ENCODE results near the gene ZNF710.

The ZNF710 gene

DNA sequence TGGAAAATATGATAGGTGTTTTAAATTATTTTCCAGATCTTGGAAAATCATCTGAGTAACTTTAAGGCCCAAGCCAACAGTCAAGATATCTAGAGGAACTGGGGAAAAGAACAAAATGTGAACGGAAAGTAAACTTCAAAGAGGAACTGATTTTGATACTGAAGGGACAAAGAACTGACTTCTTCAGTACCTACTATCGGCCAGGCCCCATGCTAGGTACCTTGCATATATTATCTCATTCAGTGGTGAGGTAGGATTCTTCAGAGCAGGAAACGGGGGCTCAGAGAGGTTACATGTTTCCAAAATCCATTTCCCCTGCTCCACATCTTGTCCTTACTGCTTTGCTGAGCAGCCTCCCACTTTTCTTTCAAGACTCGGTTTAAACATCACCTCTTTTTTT is 9.8 kb upstream of the ZNF710 start:
- DNase-seq (ENCODE audit: low spot score), result no peak

DNA sequence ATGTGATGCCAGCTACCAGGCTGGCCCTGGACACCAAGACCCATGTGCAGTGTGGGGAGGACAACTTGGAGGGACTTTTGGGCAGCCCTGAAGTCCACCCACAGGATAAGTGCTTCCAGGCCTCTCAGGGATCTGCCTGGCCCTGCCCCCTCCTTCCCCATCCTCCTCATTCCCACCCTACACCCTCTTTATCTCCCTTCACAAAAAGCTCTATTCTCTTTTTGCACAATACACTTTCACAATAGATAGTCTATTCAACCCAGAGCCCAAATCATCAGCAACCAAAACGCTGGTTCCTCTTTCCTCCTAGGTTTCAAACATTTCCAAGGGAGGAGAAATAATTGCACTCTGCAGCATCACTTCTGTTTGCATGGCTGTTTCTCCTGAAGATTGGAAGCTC is 7.8 kb upstream of the ZNF710 start:
- DNase-seq (ENCODE audit: low spot score), result no peak

DNA sequence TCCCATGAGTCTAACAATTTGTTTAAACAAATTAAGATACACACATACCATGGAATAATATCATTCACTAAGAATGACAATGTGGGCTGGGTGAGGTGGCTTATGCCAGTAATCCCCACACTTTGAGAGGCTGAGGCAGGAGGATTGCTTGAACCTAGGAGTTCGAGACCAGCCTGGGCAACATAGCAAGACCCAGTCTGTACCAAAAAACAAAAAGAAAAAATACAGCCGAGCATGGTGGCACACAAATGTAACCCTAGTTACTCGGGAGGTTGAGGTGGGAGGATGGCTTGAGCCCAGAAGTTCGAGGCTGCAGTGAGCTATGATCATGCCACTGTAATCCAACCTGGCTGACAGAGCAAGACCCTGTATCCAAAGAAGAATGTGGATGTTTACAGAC is 4.0 kb upstream of the ZNF710 start:
- no peak for DNase-seq (ENCODE audit: low spot score)

DNA sequence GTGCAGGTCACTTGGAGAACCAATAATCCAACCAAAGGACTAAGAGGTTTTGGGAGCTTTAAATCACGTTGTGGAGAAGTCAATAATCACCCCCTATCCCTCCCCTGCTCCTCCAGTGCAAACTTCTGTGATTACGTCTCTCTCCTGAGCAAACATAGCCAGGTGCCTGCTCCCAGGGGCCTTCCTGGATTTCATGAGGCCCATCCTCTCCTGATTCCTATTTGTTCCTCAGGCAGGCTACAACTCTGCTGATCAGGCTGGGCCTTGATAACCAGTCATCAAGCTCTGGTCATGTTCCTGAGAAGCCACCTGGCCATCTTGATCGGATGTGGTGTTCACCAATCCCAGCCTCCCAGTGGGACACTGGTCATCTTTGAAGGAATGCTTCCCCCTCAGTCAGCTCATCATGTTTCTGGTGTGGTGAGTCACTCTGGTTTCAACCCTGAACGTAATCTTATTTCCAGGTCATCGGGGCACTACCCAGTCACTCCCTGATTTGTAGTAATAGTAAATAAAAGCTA is 2.9 kb upstream of the ZNF710 start:
- no peak for DNase-seq (ENCODE audit: low spot score)

DNA sequence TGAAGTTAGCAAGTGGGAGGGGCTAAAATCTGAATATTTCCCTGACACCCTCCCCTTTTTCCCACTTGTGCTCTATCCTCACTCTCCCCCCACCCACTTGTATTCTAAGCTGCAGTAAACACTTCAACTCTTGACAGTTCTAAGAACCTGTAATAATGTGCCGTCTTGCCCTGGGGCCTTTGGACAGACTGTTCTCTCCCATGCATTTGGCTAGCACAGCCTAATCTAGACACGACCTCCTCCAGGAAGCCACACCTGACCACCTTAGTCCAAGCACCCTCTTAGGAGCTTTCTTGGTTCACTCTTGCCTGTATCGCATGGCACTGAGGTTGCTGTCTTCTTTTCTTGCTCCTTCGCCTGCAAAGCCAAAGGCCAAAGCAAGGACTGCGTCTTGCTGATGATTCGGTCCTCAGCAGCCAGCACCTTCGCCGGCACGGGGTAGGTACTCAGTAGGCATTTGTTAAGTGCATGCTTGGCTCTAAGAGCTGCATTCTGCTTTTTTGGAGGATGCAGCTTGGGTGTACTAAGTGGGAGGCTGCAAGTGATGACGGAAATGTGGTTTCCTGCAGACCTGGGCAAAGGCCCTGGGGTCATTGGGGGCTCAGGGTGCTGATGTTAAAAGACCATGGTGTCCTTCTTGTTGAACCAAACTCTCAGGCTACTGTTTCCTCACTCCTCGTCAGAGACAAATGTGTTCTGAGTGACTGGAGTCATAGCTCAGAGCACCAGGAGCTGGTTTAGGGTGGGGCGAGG is 2.0 kb upstream of the ZNF710 start:
- no peak for DNase-seq (ENCODE audit: low spot score)

DNA sequence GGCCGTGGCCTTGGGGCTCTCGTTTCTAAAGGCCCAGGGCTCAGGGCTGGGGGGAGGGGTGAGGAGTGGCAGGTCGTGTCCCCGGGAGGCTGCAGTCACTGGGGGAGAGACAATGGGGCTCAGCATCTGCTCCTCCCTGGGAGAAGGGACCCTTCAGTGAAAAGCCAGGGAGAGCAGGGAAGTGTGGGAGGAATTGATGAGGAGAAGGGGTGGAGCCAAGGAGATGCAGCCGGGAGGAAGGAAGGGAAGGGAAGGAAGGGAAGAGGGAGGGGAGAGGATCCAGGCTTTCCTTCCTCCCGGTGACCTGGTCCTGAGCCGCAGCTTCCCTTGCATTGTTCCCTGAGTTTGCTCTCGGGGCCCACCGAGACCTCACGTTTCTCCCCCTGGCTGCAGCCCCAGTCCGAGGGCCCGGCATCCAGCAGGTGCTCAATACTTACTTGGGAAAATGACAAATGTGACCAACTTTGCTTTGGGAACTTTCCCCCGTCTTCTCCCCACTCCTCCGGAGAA is 1.4 kb upstream of the ZNF710 start:
- peak; percentile 22 for DNase-seq (ENCODE audit: low spot score)

DNA sequence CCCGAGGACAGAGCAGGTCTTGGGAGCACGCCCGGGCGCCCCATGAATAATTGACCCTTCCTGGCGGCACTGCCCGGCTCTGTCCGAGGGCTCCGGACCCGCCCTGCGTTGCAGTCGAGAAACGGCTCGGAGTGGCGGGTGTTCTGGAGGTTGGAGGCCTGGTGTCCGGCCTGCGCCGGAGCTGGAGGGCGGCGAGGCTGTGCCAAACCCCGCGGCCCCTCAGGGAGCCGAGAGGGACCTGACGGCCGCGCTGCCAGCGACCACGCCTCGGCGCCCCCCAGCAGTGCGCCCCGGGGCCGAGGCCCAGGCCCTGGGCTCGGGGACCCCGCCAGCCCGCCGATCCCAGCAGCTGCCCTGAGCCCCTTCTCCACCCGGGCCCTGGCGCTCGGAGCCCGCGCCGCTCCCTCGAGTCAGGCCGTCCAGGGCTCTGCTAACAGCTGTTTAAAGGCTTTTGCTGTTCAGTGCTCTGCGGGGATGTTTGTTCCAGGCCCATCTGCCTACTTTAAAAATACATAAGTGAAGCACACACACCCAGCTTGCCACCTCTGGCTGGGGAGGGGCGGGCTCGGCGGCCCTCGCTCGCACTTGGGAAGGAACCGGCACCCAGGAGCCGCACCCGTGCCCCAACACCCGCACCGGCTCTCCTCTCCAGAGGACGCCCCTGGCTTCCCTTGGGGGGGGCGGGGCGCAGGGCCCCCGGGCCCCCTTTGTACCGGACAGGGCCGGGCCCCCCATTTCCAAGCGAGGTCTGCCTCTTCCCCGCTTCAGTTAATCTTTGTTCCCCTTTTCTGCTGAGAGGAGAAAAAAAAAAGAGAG is 730 bp upstream of the ZNF710 start:
- no peak for DNase-seq (ENCODE audit: low spot score)

DNA sequence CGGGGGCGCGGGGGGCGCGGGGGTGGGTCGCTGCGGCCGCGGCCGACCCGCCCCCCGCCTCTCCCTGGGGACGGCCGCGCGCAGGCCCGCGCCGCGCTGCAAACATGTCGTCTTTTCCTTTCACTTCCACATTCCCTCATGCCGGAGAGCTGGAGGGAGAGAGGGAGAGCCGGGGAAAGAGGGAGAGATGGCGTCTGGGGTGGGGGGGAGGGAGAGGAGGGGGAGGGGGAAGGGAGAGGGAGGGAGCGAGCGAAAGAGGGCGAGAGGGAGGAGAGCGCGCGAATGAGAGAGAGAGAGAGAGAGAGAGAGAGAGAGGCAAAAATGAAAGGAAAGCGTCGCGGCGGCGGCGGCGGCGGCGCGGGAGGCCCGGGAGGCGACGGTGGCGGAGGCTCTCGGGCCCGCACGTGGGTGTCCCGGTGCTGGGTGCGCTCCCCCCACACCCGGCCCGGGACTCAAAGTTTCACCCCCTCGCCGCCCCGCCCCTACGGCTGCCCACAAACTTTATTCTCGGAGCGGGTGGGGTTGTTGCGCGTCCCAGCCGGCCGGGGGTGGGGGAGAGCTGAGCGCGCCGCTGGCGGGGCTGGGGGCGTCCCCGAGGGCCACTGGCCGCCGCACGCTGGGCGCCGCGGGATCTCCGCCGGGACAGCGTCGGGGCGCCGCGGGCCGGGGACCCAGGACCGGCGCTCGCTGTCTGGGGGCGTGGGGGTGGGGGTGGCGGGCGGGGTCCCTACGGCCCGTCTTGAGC is 731 bp downstream of the ZNF710 start:
- peak; percentile 29 for DNase-seq (ENCODE audit: low spot score)

DNA sequence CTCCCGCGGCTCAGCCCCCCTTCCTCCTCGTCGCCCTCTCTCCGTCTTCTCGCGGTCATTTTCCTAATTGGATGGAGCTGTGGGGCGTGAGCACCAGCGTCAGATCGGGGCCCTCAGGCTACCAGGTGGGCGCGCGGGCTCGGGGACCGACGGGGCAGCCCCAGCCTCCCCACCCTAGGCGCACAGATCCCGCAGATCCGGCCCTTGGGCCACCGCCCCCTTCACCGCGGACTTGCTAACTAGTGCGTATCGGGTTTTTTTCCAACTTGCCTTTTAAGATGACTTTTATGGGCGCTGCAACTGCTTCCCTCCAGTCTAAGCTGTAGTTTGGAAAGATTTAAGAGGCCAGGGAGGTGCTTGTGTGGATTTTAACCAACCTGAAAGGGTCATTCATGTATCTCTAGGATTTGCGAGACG is 1.3 kb downstream of the ZNF710 start:
- DNase-seq (ENCODE audit: low spot score), result no peak

DNA sequence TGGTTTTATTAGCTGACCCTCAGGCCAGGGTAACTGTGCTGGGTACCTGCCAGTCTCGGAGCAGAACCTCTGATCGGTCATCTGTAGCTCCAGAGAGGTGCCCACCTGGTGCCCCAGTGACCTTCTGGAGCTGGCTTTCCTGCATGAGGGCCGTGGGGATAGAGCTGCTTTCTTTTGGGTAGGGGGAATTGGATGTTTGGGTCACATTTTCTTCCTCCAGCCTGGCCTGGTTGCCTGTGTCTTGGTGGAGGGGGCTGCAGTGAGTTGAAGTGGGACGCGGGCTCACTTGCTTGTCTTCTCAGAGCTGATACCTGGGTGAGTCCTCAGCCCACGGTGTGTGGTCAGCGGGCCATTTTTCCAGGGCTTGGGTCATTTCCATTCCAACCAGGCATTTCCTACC is 2.6 kb downstream of the ZNF710 start:
- no peak for DNase-seq (ENCODE audit: low spot score)

DNA sequence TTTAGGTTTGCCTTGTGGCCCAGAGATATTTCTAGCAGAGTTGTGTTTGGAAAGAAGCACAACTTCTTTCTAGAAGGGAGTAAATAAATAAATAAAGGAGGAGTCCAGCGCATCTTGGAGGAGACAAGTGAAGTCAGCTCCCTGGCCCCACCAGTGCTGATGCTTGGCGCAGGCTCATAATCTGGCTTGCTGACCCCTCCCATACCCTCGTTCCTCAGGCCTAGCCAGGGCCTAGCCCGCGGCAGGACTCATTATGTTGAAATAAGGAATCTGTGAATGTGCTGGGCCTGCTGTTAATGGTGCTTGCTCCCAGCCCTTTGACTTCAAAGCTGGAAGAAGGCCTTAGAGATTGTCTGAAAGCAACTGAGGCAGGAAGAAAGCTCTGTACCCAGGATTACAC is 3.1 kb downstream of the ZNF710 start:
- DNase-seq (ENCODE audit: low spot score), result no peak

DNA sequence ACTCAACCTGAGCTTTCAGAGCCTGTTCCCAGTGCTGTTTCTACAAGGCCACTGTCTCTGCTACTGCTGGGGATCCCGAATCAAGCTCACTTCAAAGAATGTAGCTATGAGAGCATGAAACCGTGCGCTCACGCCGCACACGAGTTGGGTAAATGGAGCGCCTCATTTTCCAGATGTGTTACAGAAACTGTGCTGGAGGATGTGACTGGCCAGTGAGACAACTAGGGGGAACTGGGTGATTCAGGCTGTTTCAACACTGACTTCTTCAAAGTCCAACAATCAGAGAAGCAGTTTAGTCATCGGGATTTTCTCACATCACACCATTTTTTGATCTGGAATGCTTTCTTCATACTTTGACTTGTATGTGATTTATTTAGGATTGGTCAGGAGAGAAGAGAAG is 3.5 kb downstream of the ZNF710 start:
- DNase-seq (ENCODE audit: low spot score), result no peak

DNA sequence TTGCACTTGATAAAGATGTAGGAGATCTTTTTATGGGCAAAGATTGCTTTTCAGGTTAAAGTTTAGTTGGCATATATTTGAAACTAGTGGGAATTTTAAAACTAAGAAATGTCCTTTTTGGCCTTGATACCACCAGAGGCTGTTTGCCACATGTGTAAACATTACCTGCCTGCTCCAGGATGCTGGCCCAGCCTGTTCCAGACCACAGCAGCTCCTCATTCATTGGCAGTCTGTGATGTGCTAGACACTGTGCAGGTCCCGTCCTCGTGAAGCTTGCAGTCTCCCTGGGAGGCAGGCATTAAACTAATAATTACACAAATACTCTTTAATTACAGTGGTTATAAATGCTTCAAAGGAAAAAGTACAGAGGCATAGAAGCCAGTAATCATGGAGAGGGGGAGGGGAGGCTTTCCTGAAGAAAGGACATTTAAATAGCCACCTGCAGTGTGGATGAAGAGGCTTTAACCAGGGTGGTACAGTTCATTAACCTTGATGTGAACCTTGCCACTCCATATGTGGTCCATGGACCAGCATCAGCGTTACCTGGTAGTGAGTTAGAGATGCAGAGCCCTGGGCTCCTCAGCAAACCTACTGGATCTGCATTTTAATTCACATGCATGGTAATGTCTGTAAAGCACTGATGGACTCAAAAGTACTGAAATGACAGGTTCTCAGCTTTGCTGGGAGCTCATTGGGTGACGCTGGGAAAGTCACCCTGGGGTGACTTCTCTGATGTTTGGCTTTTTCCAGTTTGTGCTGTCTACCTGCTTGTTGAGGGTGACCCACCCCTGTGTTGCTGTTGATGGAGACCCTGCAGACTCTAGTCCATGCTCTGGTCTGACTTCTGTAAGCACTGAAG is 5.3 kb downstream of the ZNF710 start:
- DNase-seq (ENCODE audit: low spot score), result no peak

DNA sequence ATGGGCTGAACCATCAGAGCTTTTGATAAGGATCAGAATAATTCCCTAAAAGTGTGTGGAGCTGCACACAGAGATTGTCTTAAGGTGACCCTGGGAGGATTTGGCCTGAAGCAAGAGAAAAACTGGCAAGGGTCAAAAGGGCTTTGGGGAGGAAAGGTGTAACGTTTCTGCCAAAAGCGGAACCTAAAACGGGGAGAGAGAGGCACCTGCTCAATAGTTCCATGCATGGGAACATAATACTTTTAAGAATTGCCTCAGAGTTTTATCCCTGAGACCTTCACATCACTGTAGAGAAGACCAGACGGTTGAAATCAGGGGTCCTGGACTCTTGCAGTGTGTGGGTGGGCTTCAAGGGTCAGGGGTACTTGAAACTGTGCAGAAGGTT is 5.9 kb downstream of the ZNF710 start:
- DNase-seq (ENCODE audit: low spot score), result no peak

DNA sequence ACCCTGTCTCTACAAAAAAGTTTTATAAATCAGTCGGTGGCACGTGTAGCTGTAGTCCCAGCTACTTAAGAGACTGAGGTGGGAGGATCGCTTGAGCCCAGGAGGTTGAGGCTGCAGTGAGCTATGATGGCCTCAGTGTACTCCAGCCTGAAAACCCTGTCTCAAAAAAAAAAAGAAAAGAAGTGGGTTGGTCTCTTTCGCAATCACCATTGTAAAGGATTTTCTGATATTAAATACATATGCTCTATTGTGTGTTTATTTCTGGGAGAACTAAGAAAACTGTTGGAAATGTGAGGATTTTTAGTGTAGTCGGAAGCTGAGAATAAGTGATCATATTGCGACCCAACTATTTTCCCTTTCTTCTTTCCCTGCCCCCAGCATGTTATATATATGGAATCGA is 7.5 kb downstream of the ZNF710 start:
- DNase-seq (ENCODE audit: low spot score), result no peak

DNA sequence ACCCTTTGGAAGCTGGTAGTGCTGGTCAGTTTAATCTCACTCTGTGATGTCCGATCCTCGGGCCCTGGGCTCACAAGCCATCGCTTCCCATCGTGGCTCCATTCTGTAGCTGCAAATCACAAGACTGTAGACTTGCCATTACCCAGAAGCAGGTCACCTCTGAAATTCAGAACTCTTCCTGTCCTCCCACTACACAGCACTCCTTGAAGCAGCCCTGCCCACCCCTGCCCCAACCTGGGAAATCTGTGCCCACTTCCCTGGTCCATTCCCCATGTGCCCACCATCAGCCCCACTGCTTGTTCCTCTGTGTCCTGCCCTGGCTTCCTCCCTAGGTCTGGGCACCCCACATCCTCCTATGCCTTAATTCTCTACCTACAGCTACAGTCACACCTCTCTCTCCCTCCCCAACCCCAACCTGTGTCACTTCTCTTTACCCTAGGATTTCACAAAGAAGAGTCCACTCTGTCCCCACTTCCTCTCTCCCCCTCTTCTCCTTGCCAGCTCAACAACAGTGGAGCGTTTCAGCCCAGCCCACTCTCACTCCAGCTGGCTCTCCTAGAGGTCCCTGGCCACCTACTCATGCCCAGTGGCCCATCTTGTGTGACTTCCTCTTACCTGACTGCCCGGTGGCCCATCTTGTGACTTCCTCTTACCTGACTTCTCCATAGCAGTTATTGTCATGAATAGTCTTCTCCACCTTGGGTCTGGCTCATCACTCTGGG is 8.3 kb downstream of the ZNF710 start:
- no peak for DNase-seq (ENCODE audit: low spot score)

DNA sequence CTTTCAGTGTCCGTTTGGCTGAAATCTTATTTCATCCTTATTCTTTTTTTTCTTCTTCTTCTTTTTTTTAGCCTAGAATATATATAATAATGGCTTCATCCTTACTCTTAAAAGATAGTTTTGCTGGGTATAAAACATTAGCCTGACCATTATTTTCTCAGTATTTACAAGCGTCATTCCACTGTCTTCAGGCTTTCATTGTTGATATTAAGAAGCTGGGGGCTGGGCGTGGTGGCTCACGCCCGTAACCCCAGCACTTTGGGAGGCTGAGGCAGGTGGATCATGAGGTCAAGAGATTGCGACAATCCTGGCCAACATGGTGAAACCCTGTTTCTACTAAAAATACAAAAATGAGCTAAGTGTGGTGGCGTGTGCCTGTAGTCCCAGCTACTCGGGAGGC is 10.6 kb downstream of the ZNF710 start:
- DNase-seq (ENCODE audit: low spot score), result no peak

DNA sequence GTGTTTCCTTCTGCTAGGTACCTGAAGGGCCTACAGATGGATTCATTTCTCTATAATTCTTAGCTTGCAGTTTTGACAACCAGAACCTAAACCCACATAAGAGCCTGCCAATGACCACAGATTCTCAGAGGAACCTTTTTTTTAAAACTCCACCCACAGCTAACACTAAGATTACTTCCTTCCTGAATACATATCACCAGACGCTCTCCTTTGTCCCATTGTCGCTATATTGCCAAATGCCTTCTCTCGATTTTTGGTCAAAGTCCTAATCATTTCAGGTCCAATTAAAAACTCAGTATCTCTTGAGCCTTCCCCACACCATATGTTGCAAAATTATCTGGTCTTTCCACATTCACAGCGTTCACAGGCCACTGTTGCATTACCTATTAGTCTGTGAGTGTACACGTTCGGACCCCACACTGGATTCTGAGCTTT is 12.4 kb downstream of the ZNF710 start:
- no peak for DNase-seq (ENCODE audit: low spot score)

DNA sequence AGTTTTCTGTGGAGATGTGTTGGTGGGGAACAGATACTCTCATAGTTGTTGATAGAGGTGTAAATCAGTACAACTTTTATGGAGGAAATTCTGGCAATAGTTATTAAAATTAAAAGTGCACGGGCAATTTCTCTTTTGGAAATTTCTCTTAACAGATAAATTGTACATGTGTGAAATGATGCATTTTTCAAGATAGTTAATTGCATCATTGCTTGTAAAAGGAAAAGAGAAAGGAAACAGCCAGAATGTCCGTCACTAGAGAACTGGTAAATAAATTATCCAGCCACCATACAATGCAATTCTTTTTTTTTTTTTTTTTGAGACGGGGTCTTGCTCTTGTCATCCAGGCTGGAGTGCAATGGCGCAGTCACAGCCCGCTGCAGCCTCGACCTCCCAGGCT is 14.2 kb downstream of the ZNF710 start:
- DNase-seq (ENCODE audit: low spot score), result no peak

DNA sequence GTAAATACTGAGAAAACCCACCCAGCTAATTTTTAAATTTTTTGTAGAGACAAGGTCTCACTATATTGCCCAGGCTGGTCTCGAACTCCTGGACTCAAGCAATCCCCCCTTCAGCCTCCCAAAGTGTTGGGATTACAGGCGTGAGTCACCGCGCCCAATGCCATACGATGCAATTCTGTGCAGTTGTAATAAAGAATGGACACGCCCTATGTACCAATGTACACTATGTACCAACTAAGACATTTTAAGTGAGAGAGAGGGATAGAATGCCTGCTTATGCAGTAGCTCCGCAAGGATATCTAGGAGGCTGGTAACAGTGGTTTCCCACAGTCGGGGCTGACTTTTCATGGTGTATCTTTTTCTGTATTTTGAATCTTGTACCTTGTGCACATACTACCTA is 14.6 kb downstream of the ZNF710 start:
- no peak for DNase-seq (ENCODE audit: low spot score)

DNA sequence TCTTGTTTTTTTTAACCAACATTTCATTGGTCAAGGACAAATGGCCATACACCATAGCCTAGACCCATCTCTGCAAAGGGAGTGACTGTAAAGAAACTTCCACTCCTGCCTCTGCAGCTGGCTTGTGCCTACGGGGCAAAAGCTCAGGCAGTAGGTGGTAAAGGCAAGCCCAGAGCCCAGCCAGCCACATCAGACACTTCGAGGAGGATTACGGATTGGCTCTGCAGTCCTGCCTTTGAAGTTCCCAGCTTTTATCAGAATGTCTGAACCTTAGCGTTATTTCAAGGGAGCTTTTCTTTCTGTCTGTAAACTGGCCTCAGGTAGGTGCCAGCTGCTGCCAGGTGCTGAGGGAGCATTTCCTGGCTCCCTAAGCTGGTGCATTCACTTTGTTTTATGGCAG is 15.6 kb downstream of the ZNF710 start:
- DNase-seq (ENCODE audit: low spot score), result no peak

Data from cerebellar cortex (tissue), 1 donor.